Ovary (tissue), 9 donors: ENCODE results near the gene FER. TPM values are rescaled to one million over a fixed set of nuclear protein-coding genes. Genes with fewer than 3 reads are reported as not detected.

Experiments used
- DNase-seq, 5 donors: peaks; one replicate each; pipeline ENCODE4 v3.0.0-alpha.2; 2019 to 2020
- H3K27ac ChIP-seq, 2 donors: fragments of 200-600 bp; one replicate each; pipeline versions ENCODE4 v1.5.1 to v1.8.0; 2019 to 2022
- H3K27me3 ChIP-seq: fragments of 200-600 bp; one replicate; pipeline ENCODE4 v1.8.0; 2022
- H3K36me3 ChIP-seq: fragments of 200-600 bp; sonication (generic); one replicate; pipeline ENCODE4 v1.5.1; 2019
- H3K4me1 ChIP-seq: one replicate; pipeline ENCODE4 v1.8.1; 2013; ENCODE audit warnings: mild to moderate bottlenecking, moderate library complexity; ENCODE audit not compliant: insufficient read depth
- H3K4me3 ChIP-seq: fragments of 200-600 bp; sonication (generic); one replicate; pipeline ENCODE4 v1.5.1; 2017
- H3K9me3 ChIP-seq, 2 donors: fragments of 200-600 bp in 1 of 2; sonication (generic) in 1 of 2; one replicate each; pipeline versions ENCODE4 v1.5.1 to v1.8.1; 2013 to 2019; ENCODE audit warnings: mild to moderate bottlenecking in 1 of 2, moderate library complexity in 1 of 2
- EP300 ChIP-seq: sonication (generic); formaldehyde crosslinking; IDR thresholded peaks from one replicate; pipeline ENCODE4 v1.6.1; 2017; ENCODE audit warnings: antibody characterized with exemption
- POLR2A ChIP-seq: fragments of 450-650 bp; IDR thresholded peaks from one replicate; pipeline ENCODE4 v1.6.1; 2017; ENCODE audit warnings: antibody characterized with exemption, mild to moderate bottlenecking, moderate library complexity
- WGBS, 3 donors: extraction: QIAGEN DNeasy Blood & Tissue Kit in 1 of 3; methylation state at CpG; one replicate each; pipeline versions ENCODE4 v1.1.5 to v1.1.7; 2013 to 2017; 5-methylcytosine and 5-hydroxymethylcytosine counted together
- intact Hi-C, 4 donors: fragments of 100-400 bp; cut with DNase I; formaldehyde crosslinking; loops; one replicate each; pipeline versions ENCODE4 v1.11.0 to v1.15.1; 2022 to 2023
- polyA plus RNA-seq, 2 donors: library from polyadenylated mRNA; stranded (reverse); fragments of 200-250 nt in 1 of 2; fragments of 350-450 nt in 1 of 2; fragmentation: Illumina TruSeq in 1 of 2; extraction: RNeasy Lipid Tissue Mini Kit (QIAGEN cat#74804) in 1 of 2; gene quantifications; one replicate each; pipeline ENCODE4 v1.2.3, GENCODE V29; 2013 to 2014
- total RNA-seq, 7 donors: library from RNA; depleted of rRNA in 2 of 7; stranded (reverse); fragments of >200 nt in 2 of 7; fragmentation: NEBNext Ultra II Directional in 3 of 7; extraction: Animal tissue kit (Norgen Biotek cat#: 25700) in 3 of 7; gene quantifications; one replicate each; pipeline versions ENCODE4 v1.1.0 to v1.2.4, GENCODE V29; 2016 to 2023
- TF ChIP-seq, protein P1 (sequence below), 3 donors: fragments of 450-650 bp in 2 of 3; fragments of 200-600 bp in 1 of 3; IDR thresholded peaks; one replicate each; pipeline versions ENCODE4 v1.5.1 to v1.8.0; 2016 to 2022; ENCODE audit warnings: antibody characterized with exemption in 3 of 3, mild to moderate bottlenecking in 1 of 3
- donor health status: DM: no; HTN: no; CAD: no; lungs with moderate emphysema.
- donor health status: DM: no; HTN: no; CAD: no.
- donor health status: Bipolar disorder and iron deficiency.
- donor health status: DM: yes; HTN: yes; CAD: no.
- donor health status: DM: no; HTN: no; CAD: no.
- donor health status: DM: yes; HTN: yes; CAD: no.

The FER gene
- total and polyA plus RNA-seq, 9 donors, result 3.0 to 36.0 (median 28.0) TPM

DNA sequence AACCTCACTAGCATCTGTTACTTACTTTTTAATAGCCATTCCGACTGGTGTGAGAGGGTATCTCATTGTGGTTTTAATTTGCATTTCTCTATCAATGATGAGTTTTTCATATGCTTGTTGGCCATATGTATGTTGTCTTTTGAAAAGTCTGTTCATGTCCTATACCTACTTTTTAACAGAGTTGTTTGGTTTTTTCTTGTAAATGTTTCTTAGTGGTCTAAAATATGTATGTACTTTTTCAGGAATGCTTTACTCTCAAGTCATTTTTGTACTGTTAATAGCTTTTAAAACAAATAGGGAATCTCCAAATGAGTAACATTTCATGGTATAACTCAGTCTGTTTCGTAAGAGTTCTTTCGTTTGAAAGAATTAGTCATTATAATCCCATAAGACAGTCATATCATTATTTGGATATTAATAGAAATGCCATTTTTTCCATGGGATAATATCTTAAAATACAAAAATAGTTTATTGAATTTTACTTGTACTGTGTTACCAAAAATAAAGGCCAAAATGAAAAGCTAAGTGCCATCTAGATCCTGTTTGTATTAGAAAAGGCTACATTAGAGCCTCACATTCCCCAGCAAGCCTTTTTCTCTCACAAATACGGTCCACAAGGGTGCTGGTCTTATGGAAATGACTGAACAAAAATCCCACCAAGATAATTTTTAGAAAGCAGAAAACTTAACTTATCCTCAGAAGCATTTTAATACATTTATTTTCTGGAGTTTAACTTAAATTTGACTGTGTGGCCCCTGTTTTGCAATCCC is 414.4 kb downstream of the FER start:
- no peaks in the 10 kb centered on the region for H3K36me3 ChIP-seq
- WGBS, 3 donors, result 51 to 64% (median 54%) methylated on average over 4 of the region's 4 CpGs
- TF ChIP-seq, protein P1, sequence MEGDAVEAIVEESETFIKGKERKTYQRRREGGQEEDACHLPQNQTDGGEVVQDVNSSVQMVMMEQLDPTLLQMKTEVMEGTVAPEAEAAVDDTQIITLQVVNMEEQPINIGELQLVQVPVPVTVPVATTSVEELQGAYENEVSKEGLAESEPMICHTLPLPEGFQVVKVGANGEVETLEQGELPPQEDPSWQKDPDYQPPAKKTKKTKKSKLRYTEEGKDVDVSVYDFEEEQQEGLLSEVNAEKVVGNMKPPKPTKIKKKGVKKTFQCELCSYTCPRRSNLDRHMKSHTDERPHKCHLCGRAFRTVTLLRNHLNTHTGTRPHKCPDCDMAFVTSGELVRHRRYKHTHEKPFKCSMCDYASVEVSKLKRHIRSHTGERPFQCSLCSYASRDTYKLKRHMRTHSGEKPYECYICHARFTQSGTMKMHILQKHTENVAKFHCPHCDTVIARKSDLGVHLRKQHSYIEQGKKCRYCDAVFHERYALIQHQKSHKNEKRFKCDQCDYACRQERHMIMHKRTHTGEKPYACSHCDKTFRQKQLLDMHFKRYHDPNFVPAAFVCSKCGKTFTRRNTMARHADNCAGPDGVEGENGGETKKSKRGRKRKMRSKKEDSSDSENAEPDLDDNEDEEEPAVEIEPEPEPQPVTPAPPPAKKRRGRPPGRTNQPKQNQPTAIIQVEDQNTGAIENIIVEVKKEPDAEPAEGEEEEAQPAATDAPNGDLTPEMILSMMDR (IDR thresholded peaks at IDR 0.05), result no peak
- peaks cover 2% of the 10 kb centered on the region for H3K4me1 ChIP-seq
- no peaks in the 10 kb centered on the region for H3K9me3 ChIP-seq
- H3K27ac ChIP-seq, result no peak overlapping the region
- no peaks in the 10 kb centered on the region for H3K27me3 ChIP-seq
- DNase-seq, result no peak
- intact Hi-C loops, result no loop called here
- H3K4me3 ChIP-seq, result no peak overlapping the region

DNA sequence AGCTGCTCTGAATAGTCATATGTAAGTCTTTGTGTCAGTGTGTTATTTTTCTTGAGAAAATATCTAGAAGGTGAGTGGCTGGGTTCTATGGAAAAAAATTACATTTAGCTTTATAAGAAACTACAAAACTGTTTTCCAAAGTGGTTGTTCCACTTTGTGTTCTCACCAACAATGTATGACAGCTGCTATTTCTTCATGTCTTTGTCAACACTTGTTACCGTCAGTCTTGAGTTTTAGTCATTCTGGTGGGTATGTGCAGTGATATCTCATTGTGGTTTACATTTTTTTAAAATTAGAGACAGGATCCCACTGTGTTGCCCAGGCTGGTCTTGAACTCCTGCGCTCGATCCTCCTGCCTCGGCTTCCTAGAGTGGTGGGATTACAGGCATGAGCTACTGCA is 415.6 kb downstream of the FER start:
- DNase-seq, result no peak

DNA sequence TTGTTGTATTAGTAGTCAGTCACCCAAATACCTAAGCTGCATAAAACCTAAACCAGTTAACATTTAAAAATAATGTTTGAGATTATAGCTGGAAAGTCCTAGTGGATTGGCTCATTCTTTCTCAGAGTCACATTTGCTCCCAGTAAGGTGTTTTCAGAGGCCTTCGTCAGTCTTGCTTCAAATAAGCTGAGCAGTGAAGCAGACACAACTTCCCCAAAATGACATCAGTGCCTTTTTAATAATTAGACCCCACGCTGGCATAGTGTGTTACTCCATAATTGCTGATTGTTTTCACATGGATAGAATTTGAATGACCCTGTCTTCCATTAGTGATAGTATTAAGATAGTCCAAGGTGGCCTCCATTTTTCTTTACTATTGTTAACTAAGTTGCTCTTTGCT is 416.3 kb downstream of the FER start:
- intact Hi-C loops, result no loop called here
- 95 to 98% (median 96%) methylated on average over 2 of the region's 2 CpGs for WGBS, 3 donors
- no peaks in the 10 kb centered on the region for H3K9me3 ChIP-seq
- DNase-seq, result no peak
- H3K36me3 ChIP-seq, result no peaks in the 10 kb centered on the region
- H3K27ac ChIP-seq, result no peak overlapping the region
- no peak overlapping the region for H3K4me3 ChIP-seq
- peaks cover 2% of the 10 kb centered on the region for H3K4me1 ChIP-seq
- no peak for TF ChIP-seq POLR2A
- TF ChIP-seq, protein P1 (IDR thresholded peaks at IDR 0.05), result no peak
- no peak for TF ChIP-seq EP300
- H3K27me3 ChIP-seq, result no peaks in the 10 kb centered on the region

More for the DNA sequence above, 415.6 kb downstream of the FER start:
- H3K36me3 ChIP-seq, result no peaks in the 10 kb centered on the region
- no peak for TF ChIP-seq EP300
- TF ChIP-seq POLR2A, result no peak
- TF ChIP-seq, protein P1 (IDR thresholded peaks at IDR 0.05), result no peak
- H3K27ac ChIP-seq, result no peak overlapping the region
- H3K4me1 ChIP-seq, result peaks cover 2% of the 10 kb centered on the region
- intact Hi-C loops, result no loop called here
- 94 to 98% (median 95%) methylated on average over 4 of the region's 4 CpGs for WGBS, 3 donors
- H3K27me3 ChIP-seq, result no peaks in the 10 kb centered on the region
- no peak overlapping the region for H3K4me3 ChIP-seq
- H3K9me3 ChIP-seq, result no peaks in the 10 kb centered on the region

DNA sequence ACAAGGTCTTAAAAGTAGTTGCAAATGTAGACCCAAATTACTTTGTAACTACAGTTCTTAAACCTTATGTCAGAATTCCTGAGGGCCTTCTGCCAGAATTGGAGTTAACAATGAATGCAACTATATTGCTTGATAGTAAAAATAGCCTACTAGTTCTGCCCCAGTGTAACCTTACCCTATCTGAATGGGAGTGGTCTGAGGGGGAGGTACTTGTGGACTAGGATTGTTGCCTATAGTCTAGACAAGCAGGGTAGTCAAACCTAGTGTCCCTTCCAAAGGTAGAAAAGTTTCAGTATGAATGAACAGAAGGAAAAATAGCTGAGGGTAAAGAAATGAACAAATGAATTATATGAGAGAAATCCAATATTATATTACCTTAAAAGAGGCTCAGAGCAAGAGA is 419.9 kb downstream of the FER start:
- Histone ChIP-seq H3K36me3 (no peaks in the 10 kb centered on the region), H3K4me1 (no peaks in the 10 kb centered on the region), H3K27me3 (no peaks in the 10 kb centered on the region), H3K9me3 (no peaks in the 10 kb centered on the region), H3K27ac (no peak overlapping the region), H3K4me3 (no peak overlapping the region)
- intact Hi-C loops, result no loop called here
- DNase-seq, result no peak
- TF ChIP-seq POLR2A, result no peak
- TF ChIP-seq EP300, result no peak

DNA sequence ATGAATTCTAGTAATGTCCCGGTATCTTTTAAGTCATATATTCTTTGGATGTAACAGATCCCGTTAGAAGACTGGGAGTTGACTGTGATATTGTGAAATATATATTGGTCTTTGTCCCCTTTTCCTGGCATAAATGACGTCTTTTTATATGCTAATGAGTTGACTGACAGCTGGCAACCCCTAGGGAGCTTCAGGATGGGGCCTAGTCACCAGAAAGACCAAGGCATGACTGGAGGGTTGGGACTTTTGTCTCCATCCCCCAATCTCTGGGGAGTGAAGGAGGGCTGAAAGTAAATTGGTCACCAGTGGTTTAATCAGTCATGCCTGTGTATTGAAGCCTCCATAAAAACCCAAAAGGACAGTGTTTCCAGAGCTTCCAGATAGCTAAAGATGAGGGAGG is 420.5 kb downstream of the FER start:
- intact Hi-C loops, result no loop called here

More for the DNA sequence above, 420.5 kb downstream of the FER start:
- H3K9me3 ChIP-seq, result no peaks in the 10 kb centered on the region
- H3K27ac ChIP-seq, result no peak overlapping the region
- DNase-seq, result no peak
- H3K4me3 ChIP-seq, result no peak overlapping the region
- 94 to 99% (median 95%) methylated on average over 3 of the region's 3 CpGs for WGBS, 3 donors
- no peaks in the 10 kb centered on the region for H3K27me3 ChIP-seq
- TF ChIP-seq EP300 (no peak), POLR2A (no peak)
- TF ChIP-seq, protein P1 (IDR thresholded peaks at IDR 0.05), result no peak
- no peaks in the 10 kb centered on the region for H3K4me1 ChIP-seq
- no peaks in the 10 kb centered on the region for H3K36me3 ChIP-seq
